Adipocyte (in vitro differentiated cells): ENCODE results near the gene ANTXR1.

ENCODE experiments used
- DNase-seq: peaks from one replicate; pipeline ENCODE4 v3.0.0-alpha.2; 2015; ENCODE audit warnings: low read depth
- H3K27me3 ChIP-seq: replicated peaks from 2 replicates; pipeline ENCODE4 v1.7.0; 2013; ENCODE audit warnings: mild to moderate bottlenecking, low read length, moderate library complexity; ENCODE audit not compliant: control insufficient read depth, insufficient read depth
- H3K36me3 ChIP-seq: 2 replicates; pipeline ENCODE4 v1.7.0; 2013; ENCODE audit warnings: low read length, mild to moderate bottlenecking, moderate library complexity; ENCODE audit not compliant: control insufficient read depth, insufficient read depth, severe bottlenecking
- H3K4me1 ChIP-seq: 2 replicates; pipeline ENCODE4 v1.7.0; 2013; ENCODE audit warnings: mild to moderate bottlenecking, low read length, moderate library complexity; ENCODE audit not compliant: control insufficient read depth, insufficient read depth
- H3K4me3 ChIP-seq: 2 replicates; pipeline ENCODE4 v1.7.0; 2013; ENCODE audit warnings: mild to moderate bottlenecking, low read length, moderate library complexity
- H3K9ac ChIP-seq: 2 replicates; pipeline ENCODE4 v1.7.0; 2013; ENCODE audit warnings: mild to moderate bottlenecking, low read length, moderate library complexity
- H3K9me3 ChIP-seq: 2 replicates; pipeline ENCODE4 v1.7.0; 2013; ENCODE audit warnings: mild to moderate bottlenecking, low read length, moderate library complexity; ENCODE audit not compliant: control insufficient read depth

ANTXR1 gene

GRCh38 chr2:69208023-69208595, 195.1 kb downstream of the ANTXR1 start:
- no peak overlapping the region for H3K9ac ChIP-seq
- H3K4me3 ChIP-seq: no peak overlapping the region
- H3K27me3 ChIP-seq: no peaks in the 10 kb centered on the region
- no peaks in the 10 kb centered on the region for H3K9me3 ChIP-seq
- DNase-seq: peak; percentile 30
- H3K4me1 ChIP-seq: peaks cover 9% of the 10 kb centered on the region
- H3K36me3 ChIP-seq: no peaks in the 10 kb centered on the region

GRCh38 chr2:69209482-69209881, 196.5 kb downstream of the ANTXR1 start:
- Histone ChIP-seq H3K4me1 (peaks cover 3% of the 10 kb centered on the region), H3K27me3 (no peaks in the 10 kb centered on the region), H3K9ac (no peak overlapping the region), H3K36me3 (no peaks in the 10 kb centered on the region), H3K4me3 (no peak overlapping the region), H3K9me3 (no peaks in the 10 kb centered on the region)
- DNase-seq: no peak

- no peak overlapping the region for H3K9ac ChIP-seq
- no peaks in the 10 kb centered on the region for H3K36me3 ChIP-seq
- no peak for DNase-seq
- H3K9me3 ChIP-seq: no peaks in the 10 kb centered on the region
- H3K4me1 ChIP-seq: peaks cover 9% of the 10 kb centered on the region
- H3K4me3 ChIP-seq: no peak overlapping the region
- H3K27me3 ChIP-seq: no peaks in the 10 kb centered on the region
Observed at GRCh38 chr2:69210385-69210784, 197.4 kb downstream of the ANTXR1 start.

- H3K36me3 ChIP-seq: no peaks in the 10 kb centered on the region
- no peaks in the 10 kb centered on the region for H3K9me3 ChIP-seq
- no peak overlapping the region for H3K4me3 ChIP-seq
Observed at GRCh38 chr2:69211048-69211447, 198.1 kb downstream of the ANTXR1 start.

GRCh38 chr2:69211686-69212085, 198.7 kb downstream of the ANTXR1 start:
- Histone ChIP-seq H3K9me3 (no peaks in the 10 kb centered on the region), H3K4me1 (peaks cover 9% of the 10 kb centered on the region), H3K9ac (no peak overlapping the region), H3K4me3 (no peak overlapping the region), H3K27me3 (no peaks in the 10 kb centered on the region), H3K36me3 (no peaks in the 10 kb centered on the region)
- DNase-seq: no peak

More at GRCh38 chr2:69211048-69211447, 198.1 kb downstream of the ANTXR1 start:
- no peak for DNase-seq
- Histone ChIP-seq H3K27me3 (no peaks in the 10 kb centered on the region), H3K9ac (no peak overlapping the region), H3K4me1 (peaks cover 9% of the 10 kb centered on the region)

GRCh38 chr2:69212238-69213028, 199.5 kb downstream of the ANTXR1 start:
- Histone ChIP-seq H3K36me3 (no peaks in the 10 kb centered on the region), H3K9ac (no peak overlapping the region), H3K4me1 (peaks cover 9% of the 10 kb centered on the region), H3K4me3 (no peak overlapping the region), H3K27me3 (no peaks in the 10 kb centered on the region), H3K9me3 (no peaks in the 10 kb centered on the region)
- no peak for DNase-seq

- Histone ChIP-seq H3K36me3 (no peaks in the 10 kb centered on the region), H3K4me3 (no peak overlapping the region), H3K9ac (no peak overlapping the region), H3K27me3 (no peaks in the 10 kb centered on the region), H3K4me1 (peaks cover 9% of the 10 kb centered on the region), H3K9me3 (no peaks in the 10 kb centered on the region)
- DNase-seq: no peak
Observed at GRCh38 chr2:69213201-69213600, 200.2 kb downstream of the ANTXR1 start.

- DNase-seq: no peak
- Histone ChIP-seq H3K4me3 (no peak overlapping the region), H3K9me3 (no peaks in the 10 kb centered on the region), H3K4me1 (peaks cover 9% of the 10 kb centered on the region), H3K9ac (no peak overlapping the region), H3K27me3 (no peaks in the 10 kb centered on the region), H3K36me3 (no peaks in the 10 kb centered on the region)
Observed at GRCh38 chr2:69213782-69214181, 200.8 kb downstream of the ANTXR1 start.

- H3K9me3 ChIP-seq: no peaks in the 10 kb centered on the region
Observed at GRCh38 chr2:69214898-69215297, 201.9 kb downstream of the ANTXR1 start.

GRCh38 chr2:69216535-69217332, 203.8 kb downstream of the ANTXR1 start:
- Histone ChIP-seq H3K4me1 (peaks cover 15% of the 10 kb centered on the region), H3K36me3 (no peaks in the 10 kb centered on the region), H3K9ac (no peak overlapping the region), H3K27me3 (no peaks in the 10 kb centered on the region), H3K9me3 (no peaks in the 10 kb centered on the region), H3K4me3 (no peak overlapping the region)
- no peak for DNase-seq

More at GRCh38 chr2:69214898-69215297, 201.9 kb downstream of the ANTXR1 start:
- DNase-seq: no peak
- Histone ChIP-seq H3K9ac (no peak overlapping the region), H3K4me3 (no peak overlapping the region), H3K27me3 (no peaks in the 10 kb centered on the region), H3K4me1 (peaks cover 9% of the 10 kb centered on the region), H3K36me3 (no peaks in the 10 kb centered on the region)

GRCh38 chr2:69217333-69218080, 204.5 kb downstream of the ANTXR1 start:
- no peak overlapping the region for H3K4me3 ChIP-seq
- H3K9me3 ChIP-seq: no peaks in the 10 kb centered on the region
- H3K9ac ChIP-seq: no peak overlapping the region
- H3K36me3 ChIP-seq: no peaks in the 10 kb centered on the region
- no peaks in the 10 kb centered on the region for H3K27me3 ChIP-seq
- DNase-seq: no peak
- peaks cover 22% of the 10 kb centered on the region for H3K4me1 ChIP-seq
